Parathyroid adenoma (tissue), 2 donors: ENCODE data around the gene TP53I13.

Experiments
- H2AFZ ChIP-seq: fragments of 300-600 bp; sonication (generic); one replicate; pipeline ENCODE4 v1.7.0; 2017; ENCODE audit warnings: antibody characterized with exemption, mild to moderate bottlenecking
- H3K27ac ChIP-seq: fragments of 300-600 bp; sonication (generic); one replicate; pipeline ENCODE4 v1.7.0; 2017
- H3K27me3 ChIP-seq: fragments of 300-600 bp; sonication (generic); one replicate; pipeline ENCODE4 v1.7.0; 2017; ENCODE audit warnings: low read length; ENCODE audit not compliant: control insufficient read depth, insufficient read depth
- H3K36me3 ChIP-seq: fragments of 300-600 bp; sonication (generic); one replicate; pipeline ENCODE4 v1.7.0; 2017; ENCODE audit warnings: low read length; ENCODE audit not compliant: control insufficient read depth, insufficient read depth
- H3K4me1 ChIP-seq: fragments of 300-600 bp; sonication (generic); one replicate; pipeline ENCODE4 v1.7.0; 2017; ENCODE audit warnings: control low read depth
- H3K4me2 ChIP-seq: fragments of 300-600 bp; sonication (generic); one replicate; pipeline ENCODE4 v1.7.0; 2017; ENCODE audit warnings: low read length
- H3K4me3 ChIP-seq: fragments of 300-600 bp; sonication (generic); one replicate; pipeline ENCODE4 v1.7.0; 2017; ENCODE audit warnings: low read depth, low read length
- H3K79me2 ChIP-seq: fragments of 300-600 bp; sonication (generic); one replicate; pipeline ENCODE4 v1.7.0; 2017; ENCODE audit warnings: control low read depth
- H3K9ac ChIP-seq: fragments of 300-600 bp; sonication (generic); one replicate; pipeline ENCODE4 v1.7.0; 2017; ENCODE audit warnings: mild to moderate bottlenecking
- H3K9me3 ChIP-seq: fragments of 300-600 bp; sonication (generic); one replicate; pipeline ENCODE4 v1.7.0; 2017; ENCODE audit warnings: low read length; ENCODE audit not compliant: control insufficient read depth
- CTCF ChIP-seq: fragments of 300-600 bp; sonication (generic); IDR thresholded peaks from one replicate; pipeline ENCODE4 v1.7.0; 2017; ENCODE audit warnings: antibody characterized with exemption, mild to moderate bottlenecking
- donor health status: primary hyperparathyroidism.

TP53I13 gene

GRCh38 chr17:29566473-29567303 is 1.8 kb upstream of the TP53I13 start, which contains the start of gene ABHD15:
ABHD15 (minus strand) TSS chr17:29567037; CDS start chr17:29566966, 71 bp downstream.
- H3K9me3 ChIP-seq = no peaks in the 10 kb centered on the region

GRCh38 chr17:29567304-29567553 is 1.3 kb upstream of the TP53I13 start:
- H3K4me3 ChIP-seq = peak overlapping the region; percentile 63
- no peak for TF ChIP-seq CTCF
- H3K4me1 ChIP-seq = peaks cover 8% of the 10 kb centered on the region
- no peaks in the 10 kb centered on the region for H3K36me3 ChIP-seq
- H3K79me2 ChIP-seq = no peaks in the 10 kb centered on the region
- H3K27ac ChIP-seq = no peak overlapping the region
- no peak overlapping the region for H3K9ac ChIP-seq
- no peaks in the 10 kb centered on the region for H3K9me3 ChIP-seq
- H2AFZ ChIP-seq = peak overlapping the region; percentile 94
- no peaks in the 10 kb centered on the region for H3K27me3 ChIP-seq
- H3K4me2 ChIP-seq = peak overlapping the region; percentile 86

More at GRCh38 chr17:29566473-29567303, 1.8 kb upstream of the TP53I13 start, which contains the start of gene ABHD15:
- H3K4me1 ChIP-seq = peaks cover 8% of the 10 kb centered on the region
- no peaks in the 10 kb centered on the region for H3K27me3 ChIP-seq
- H3K4me2 ChIP-seq = peak within 1 kb of the TSS; percentile 86
- H3K36me3 ChIP-seq = no peaks in the 10 kb centered on the region
- H3K79me2 ChIP-seq = no peaks in the 10 kb centered on the region
- H3K9ac ChIP-seq = peak within 1 kb of the TSS; percentile 46
- H3K27ac ChIP-seq = peak within 1 kb of the TSS; percentile 79
- peak within 1 kb of the TSS; percentile 63 for H3K4me3 ChIP-seq
- peak within 1 kb of the TSS; percentile 94 for H2AFZ ChIP-seq
- TF ChIP-seq CTCF = no peak

- peak; percentile 36 for TF ChIP-seq CTCF
- H3K27me3 ChIP-seq = no peaks in the 10 kb centered on the region
- peak overlapping the region; percentile 46 for H3K9ac ChIP-seq
- peak overlapping the region; percentile 94 for H2AFZ ChIP-seq
- H3K4me1 ChIP-seq = peaks cover 8% of the 10 kb centered on the region
- no peaks in the 10 kb centered on the region for H3K79me2 ChIP-seq
- H3K36me3 ChIP-seq = no peaks in the 10 kb centered on the region
- no peaks in the 10 kb centered on the region for H3K9me3 ChIP-seq
- H3K27ac ChIP-seq = peak overlapping the region; percentile 79
- peak overlapping the region; percentile 86 for H3K4me2 ChIP-seq
- peak overlapping the region; percentile 63 for H3K4me3 ChIP-seq
Measured at GRCh38 chr17:29567554-29568330, 759 bp upstream of the TP53I13 start.

- H3K4me3 ChIP-seq = peak overlapping the region; percentile 60
- H3K9me3 ChIP-seq = no peaks in the 10 kb centered on the region
- H3K36me3 ChIP-seq = no peaks in the 10 kb centered on the region
- peak overlapping the region; percentile 74 for H3K4me2 ChIP-seq
- peaks cover 8% of the 10 kb centered on the region for H3K4me1 ChIP-seq
- H3K27ac ChIP-seq = peak overlapping the region; percentile 77
- H3K27me3 ChIP-seq = no peaks in the 10 kb centered on the region
- peak overlapping the region; percentile 97 for H2AFZ ChIP-seq
- no peak for TF ChIP-seq CTCF
- no peaks in the 10 kb centered on the region for H3K79me2 ChIP-seq
- H3K9ac ChIP-seq = peak overlapping the region; percentile 53
Measured at GRCh38 chr17:29569245-29569950, 897 bp downstream of the TP53I13 start.
